ENCODE measurements around the gene ID4.

Gene ID4

GRCh38 chr6:19833947-19834346, 3.2 kb upstream of the ID4 start:
- no peak overlapping the region for H3K4me3 ChIP-seq (ENCODE audit: low read depth, low read length)
- TF ChIP-seq CTCF (IDR thresholded peaks at IDR 0.05; ENCODE audit: low read depth, low read length) = no peak

GRCh38 chr6:19834858-19835257, 2.3 kb upstream of the ID4 start:
- no peak overlapping the region for H3K4me3 ChIP-seq (ENCODE audit: low read depth, low read length)
- no peak for TF ChIP-seq CTCF (IDR thresholded peaks at IDR 0.05; ENCODE audit: low read depth, low read length)

GRCh38 chr6:19835605-19836004, 1.6 kb upstream of the ID4 start:
- TF ChIP-seq CTCF (IDR thresholded peaks at IDR 0.05; ENCODE audit: low read depth, low read length) = no peak
- no peak overlapping the region for H3K4me3 ChIP-seq (ENCODE audit: low read depth, low read length)

GRCh38 chr6:19837511-19838441, 606 bp downstream of the ID4 start:
- H3K4me3 ChIP-seq (ENCODE audit: low read depth, low read length) = peak overlapping the region; percentile 65

GRCh38 chr6:19838442-19839236, 1.5 kb downstream of the ID4 start:
- no peak for TF ChIP-seq CTCF (IDR thresholded peaks at IDR 0.05; ENCODE audit: low read depth, low read length)
- H3K4me3 ChIP-seq (ENCODE audit: low read depth, low read length) = peak overlapping the region; percentile 65

More at GRCh38 chr6:19837511-19838441, 606 bp downstream of the ID4 start:
- no peak for TF ChIP-seq CTCF (IDR thresholded peaks at IDR 0.05; ENCODE audit: low read depth, low read length)

- H3K4me3 ChIP-seq (ENCODE audit: low read depth, low read length) = peak overlapping the region; percentile 65
- no peak for TF ChIP-seq CTCF (IDR thresholded peaks at IDR 0.05; ENCODE audit: low read depth, low read length)
These were observed 2.0 kb downstream of the ID4 start for GRCh38 chr6:19839237-19839546.

- no peak for TF ChIP-seq CTCF (IDR thresholded peaks at IDR 0.05; ENCODE audit: low read depth, low read length)
- H3K4me3 ChIP-seq (ENCODE audit: low read depth, low read length) = no peak overlapping the region
These were observed 2.6 kb downstream of the ID4 start for GRCh38 chr6:19839788-19840187.
